ENCODE measurements around the gene GPC6. TPM values are rescaled to one million over a fixed set of nuclear protein-coding genes. Genes with fewer than 3 reads are reported as not detected.

The GPC6 gene
- total and polyA plus RNA-seq, 4 donors = 5.9 to 29.1 (median 18.2) TPM

- TF ChIP-seq SP1 (IDR thresholded peaks at IDR 0.05) (no peak), ZBTB33 (IDR thresholded peaks at IDR 0.05) (no peak), REST (IDR thresholded peaks at IDR 0.05) (no peak), CTCF (IDR thresholded peaks at IDR 0.05; ENCODE audit: low read depth, low read length, missing input control) (no peak), HNF4A (conservative IDR thresholded peaks at IDR 0.05) (peak; percentile 39 to 51)
- Histone ChIP-seq H3K27ac (ENCODE audit: low read depth in 1 of 2, low read length in 2 of 2) (no peak overlapping the region), H3K9me3 (ENCODE audit: control insufficient read depth in 4 of 4, low read length in 3 of 4) (no peaks in the 10 kb centered on the region), H3K27me3 (ENCODE audit: control insufficient read depth in 4 of 4, insufficient read depth in 4 of 4, low read length in 3 of 4) (no peaks in the 10 kb centered on the region), H3K36me3 (ENCODE audit: control insufficient read depth in 4 of 4, insufficient read depth in 3 of 4, low read depth in 1 of 4, low read length in 3 of 4) (no peaks in the 10 kb centered on the region), H3K4me3 (ENCODE audit: low read depth in 1 of 3, low read length in 3 of 3) (no peak overlapping the region), H3K9ac (ENCODE audit: low read depth in 1 of 2, low read length in 2 of 2) (no peak overlapping the region), H3K4me1 (ENCODE audit: control insufficient read depth in 4 of 4, insufficient read depth in 4 of 4, low read length in 3 of 4) (peaks cover 4 to 57% (median 41%) of the 10 kb centered on the region in 4 donors)
- DNase-seq (ENCODE audit: low spot score) = no peak
- WGBS = 29% methylated on average over 1 of the region's 1 CpG
Observed at GRCh38 chr13:94123557-94123956, 897.0 kb downstream of the GPC6 start.

- WGBS = 25% methylated on average over 4 of the region's 4 CpGs
Observed at GRCh38 chr13:94128430-94128829, 901.8 kb downstream of the GPC6 start.

More at GRCh38 chr13:94128430-94128829, 901.8 kb downstream of the GPC6 start:
- peak overlapping the region; percentile 41 to 48 for H3K27ac ChIP-seq (ENCODE audit: low read depth in 1 of 2, low read length in 2 of 2)
- no peak overlapping the region for H3K4me3 ChIP-seq (ENCODE audit: low read depth in 1 of 3, low read length in 3 of 3)
- no peak for DNase-seq (ENCODE audit: low spot score)
- H3K9me3 ChIP-seq (ENCODE audit: control insufficient read depth in 4 of 4, low read length in 3 of 4) = no peaks in the 10 kb centered on the region
- no peaks in the 10 kb centered on the region for H3K36me3 ChIP-seq (ENCODE audit: control insufficient read depth in 4 of 4, insufficient read depth in 3 of 4, low read depth in 1 of 4, low read length in 3 of 4)
- H3K27me3 ChIP-seq (ENCODE audit: control insufficient read depth in 4 of 4, insufficient read depth in 4 of 4, low read length in 3 of 4) = no peaks in the 10 kb centered on the region
- H3K4me1 ChIP-seq (ENCODE audit: control insufficient read depth in 4 of 4, insufficient read depth in 4 of 4, low read length in 3 of 4) = peaks cover 0 to 21% (median 13%) of the 10 kb centered on the region in 4 donors
- H3K9ac ChIP-seq (ENCODE audit: low read depth in 1 of 2, low read length in 2 of 2) = no peak overlapping the region
- TF ChIP-seq NR2F2 (IDR thresholded peaks at IDR 0.05) = no peak
- no peak for TF ChIP-seq HNF4G (IDR thresholded peaks at IDR 0.05)
- no peak for TF ChIP-seq CTCF (IDR thresholded peaks at IDR 0.05; ENCODE audit: low read depth, low read length, missing input control)
- TF ChIP-seq FOXA2 (IDR thresholded peaks at IDR 0.05) = no peak
- TF ChIP-seq SP1 (IDR thresholded peaks at IDR 0.05) = peak; percentile 38
- no peak for TF ChIP-seq TAF1 (conservative IDR thresholded peaks at IDR 0.05)
- TF ChIP-seq HNF4A (conservative IDR thresholded peaks at IDR 0.05) = peak in 1 of 2 donors; percentile 40
- TF ChIP-seq GABPA (IDR thresholded peaks at IDR 0.05 in 1 of 2, conservative IDR thresholded peaks at IDR 0.05 in 1 of 2) = no peak
- peak; percentile 34 to 57 for TF ChIP-seq RAD21 (IDR thresholded peaks at IDR 0.05)
- TF ChIP-seq FOXA1 (IDR thresholded peaks at IDR 0.05) = no peak
- TF ChIP-seq RXRA (IDR thresholded peaks at IDR 0.05) = peak; percentile 22 to 40
- no peak for TF ChIP-seq YY1 (IDR thresholded peaks at IDR 0.05)
- no peak for TF ChIP-seq ZBTB33 (IDR thresholded peaks at IDR 0.05)
- no peak for TF ChIP-seq MAX (IDR thresholded peaks at IDR 0.05)
- TF ChIP-seq JUND (IDR thresholded peaks at IDR 0.05) = peak in 1 of 2 donors; percentile 34
- TF ChIP-seq REST (IDR thresholded peaks at IDR 0.05) = peak; percentile 41

Data from liver (tissue), 9 donors.